HepG2 (cell line): ENCODE data around the gene EMILIN1. TPM values are rescaled to one million over a fixed set of nuclear protein-coding genes. Genes with fewer than 3 reads are reported as not detected.

Experiments used
- CREBL2 ChIP-seq: sonication (generic); formaldehyde crosslinking; IDR thresholded peaks from 2 replicates; pipeline ENCODE4 v1.8.1; 2023; ENCODE audit warnings: missing genetic modification reagents, mild to moderate bottlenecking, borderline replicate concordance
- HMGXB3 ChIP-seq: sonication (generic); formaldehyde crosslinking; IDR thresholded peaks from 2 replicates; pipeline ENCODE4 v1.4.0; 2020; ENCODE audit warnings: missing genetic modification reagents, borderline replicate concordance
- MAFK ChIP-seq, 2 experiments: IDR thresholded peaks in 1 of 2; conservative IDR thresholded peaks in 1 of 2; 2 replicates each; pipeline ENCODE4 v1.6.1; 2011; ENCODE audit warnings: improper control_type of control experiment in 2 of 2, low read length in 2 of 2
- MYNN ChIP-seq: sonication (generic); formaldehyde crosslinking; IDR thresholded peaks from 2 replicates; pipeline ENCODE4 v1.4.0; 2020; ENCODE audit warnings: mild to moderate bottlenecking, low read depth, missing genetic modification reagents
- NCOA1 ChIP-seq: sonication (generic); formaldehyde crosslinking; IDR thresholded peaks from 2 replicates; pipeline ENCODE4 v1.9.0; 2021; ENCODE audit warnings: missing genetic modification reagents
- XBP1 ChIP-seq: sonication (generic); formaldehyde crosslinking; IDR thresholded peaks from 2 replicates; pipeline ENCODE4 v1.5.0; 2020; ENCODE audit warnings: missing genetic modification reagents
- ZBTB25 ChIP-seq: IDR thresholded peaks from 2 replicates; pipeline ENCODE4 v1.6.1; 2018; ENCODE audit warnings: missing genetic modification reagents
- ZNF205 ChIP-seq: IDR thresholded peaks from 2 replicates; pipeline ENCODE4 v1.6.1; 2018; ENCODE audit warnings: missing biosample characterization, missing genetic modification reagents
- ZNF251 ChIP-seq: sonication (generic); formaldehyde crosslinking; IDR thresholded peaks from 2 replicates; pipeline ENCODE4 v1.9.0; 2021; ENCODE audit warnings: mild to moderate bottlenecking, missing genetic modification reagents
- ZSCAN21 ChIP-seq: sonication (generic); formaldehyde crosslinking; IDR thresholded peaks from 2 replicates; pipeline ENCODE4 v1.8.0; 2022; ENCODE audit warnings: mild to moderate bottlenecking, missing genetic modification reagents, moderate library complexity, borderline replicate concordance
- polyA plus RNA-seq, 8 experiments: library from polyadenylated mRNA; depleted of rRNA in 3 of 8; stranded (reverse) in 7 of 8; unstranded in 1 of 8; fragments of >200 nt; fragmentation: Illumina TruSeq in 4 of 8; extraction: Trizol in 4 of 8; gene quantifications; 2 replicates each; pipeline versions ENCODE4 v1.2.1 to v1.2.3, GENCODE V29; 2011 to 2016; ENCODE audit warnings: low read depth in 4 of 8, missing spikeins in 1 of 8, mixed read lengths in 1 of 8; ENCODE audit not compliant: insufficient read depth in 1 of 8
- total RNA-seq, 5 experiments: library from RNA; depleted of rRNA; stranded (reverse); fragments of >200 nt; fragmentation: Illumina TruSeq; extraction: Trizol; gene quantifications; 2 replicates each; pipeline ENCODE4 v1.2.3, GENCODE V29; 2016; ENCODE audit warnings: low read depth in 1 of 5
- TF ChIP-seq, protein P1 (sequence below): sonication (generic); formaldehyde crosslinking; IDR thresholded peaks from 2 replicates; pipeline ENCODE4 v1.4.0; 2020; ENCODE audit warnings: mild to moderate bottlenecking, missing genetic modification reagents
- TF ChIP-seq, protein P2 (sequence below): sonication (generic); formaldehyde crosslinking; IDR thresholded peaks from 2 replicates; pipeline ENCODE4 v1.4.0; 2020; ENCODE audit warnings: missing genetic modification reagents, borderline replicate concordance
- TF ChIP-seq, protein P3 (sequence below): sonication (generic); formaldehyde crosslinking; IDR thresholded peaks from 2 replicates; pipeline ENCODE4 v1.5.1; 2020; ENCODE audit warnings: mild to moderate bottlenecking, missing genetic modification reagents, borderline replicate concordance

The EMILIN1 gene
- total and polyA plus RNA-seq, 2 of the 13 experiments (the other 11 are each of a cell fraction or from before 2014, with no cell fraction given): 8.1 to 9.7 TPM

GRCh38 chr2:27086090-27086723 is 7.8 kb downstream of the EMILIN1 start (continued):
- TF ChIP-seq HMGXB3 (CRISPR knock-in tag) (peak; percentile 77; the same call in 1 of the 2 replicates), MAFK (conservative IDR thresholded peaks at IDR 0.05 in 1 of 2, IDR thresholded peaks at IDR 0.05 in 1 of 2; ENCODE audit: low read length in 2 of 2) (no peak), ZSCAN21 (CRISPR knock-in tag) (peak; percentile 79), NCOA1 (CRISPR knock-in tag) (no peak), ZNF205 (CRISPR knock-in tag) (peak; percentile 79; the same call in 1 of the 2 replicates), ZBTB25 (peak; percentile 85; the same call in 1 of the 2 replicates), ZNF251 (0 out of 2 replicates have a peak, but pooled peaks have one; percentile 38), CREBL2 (CRISPR knock-in tag) (no peak; the same call in 1 of the 2 replicates), XBP1 (no peak), MYNN (CRISPR knock-in tag) (peak; percentile 78; the same call in 1 of the 2 replicates)
- TF ChIP-seq, protein P1, sequence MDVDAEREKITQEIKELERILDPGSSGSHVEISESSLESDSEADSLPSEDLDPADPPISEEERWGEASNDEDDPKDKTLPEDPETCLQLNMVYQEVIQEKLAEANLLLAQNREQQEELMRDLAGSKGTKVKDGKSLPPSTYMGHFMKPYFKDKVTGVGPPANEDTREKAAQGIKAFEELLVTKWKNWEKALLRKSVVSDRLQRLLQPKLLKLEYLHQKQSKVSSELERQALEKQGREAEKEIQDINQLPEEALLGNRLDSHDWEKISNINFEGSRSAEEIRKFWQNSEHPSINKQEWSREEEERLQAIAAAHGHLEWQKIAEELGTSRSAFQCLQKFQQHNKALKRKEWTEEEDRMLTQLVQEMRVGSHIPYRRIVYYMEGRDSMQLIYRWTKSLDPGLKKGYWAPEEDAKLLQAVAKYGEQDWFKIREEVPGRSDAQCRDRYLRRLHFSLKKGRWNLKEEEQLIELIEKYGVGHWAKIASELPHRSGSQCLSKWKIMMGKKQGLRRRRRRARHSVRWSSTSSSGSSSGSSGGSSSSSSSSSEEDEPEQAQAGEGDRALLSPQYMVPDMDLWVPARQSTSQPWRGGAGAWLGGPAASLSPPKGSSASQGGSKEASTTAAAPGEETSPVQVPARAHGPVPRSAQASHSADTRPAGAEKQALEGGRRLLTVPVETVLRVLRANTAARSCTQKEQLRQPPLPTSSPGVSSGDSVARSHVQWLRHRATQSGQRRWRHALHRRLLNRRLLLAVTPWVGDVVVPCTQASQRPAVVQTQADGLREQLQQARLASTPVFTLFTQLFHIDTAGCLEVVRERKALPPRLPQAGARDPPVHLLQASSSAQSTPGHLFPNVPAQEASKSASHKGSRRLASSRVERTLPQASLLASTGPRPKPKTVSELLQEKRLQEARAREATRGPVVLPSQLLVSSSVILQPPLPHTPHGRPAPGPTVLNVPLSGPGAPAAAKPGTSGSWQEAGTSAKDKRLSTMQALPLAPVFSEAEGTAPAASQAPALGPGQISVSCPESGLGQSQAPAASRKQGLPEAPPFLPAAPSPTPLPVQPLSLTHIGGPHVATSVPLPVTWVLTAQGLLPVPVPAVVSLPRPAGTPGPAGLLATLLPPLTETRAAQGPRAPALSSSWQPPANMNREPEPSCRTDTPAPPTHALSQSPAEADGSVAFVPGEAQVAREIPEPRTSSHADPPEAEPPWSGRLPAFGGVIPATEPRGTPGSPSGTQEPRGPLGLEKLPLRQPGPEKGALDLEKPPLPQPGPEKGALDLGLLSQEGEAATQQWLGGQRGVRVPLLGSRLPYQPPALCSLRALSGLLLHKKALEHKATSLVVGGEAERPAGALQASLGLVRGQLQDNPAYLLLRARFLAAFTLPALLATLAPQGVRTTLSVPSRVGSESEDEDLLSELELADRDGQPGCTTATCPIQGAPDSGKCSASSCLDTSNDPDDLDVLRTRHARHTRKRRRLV (CRISPR knock-in tag): 0 out of 2 replicates have a peak, but pooled peaks have one; percentile 15
- TF ChIP-seq, protein P2, sequence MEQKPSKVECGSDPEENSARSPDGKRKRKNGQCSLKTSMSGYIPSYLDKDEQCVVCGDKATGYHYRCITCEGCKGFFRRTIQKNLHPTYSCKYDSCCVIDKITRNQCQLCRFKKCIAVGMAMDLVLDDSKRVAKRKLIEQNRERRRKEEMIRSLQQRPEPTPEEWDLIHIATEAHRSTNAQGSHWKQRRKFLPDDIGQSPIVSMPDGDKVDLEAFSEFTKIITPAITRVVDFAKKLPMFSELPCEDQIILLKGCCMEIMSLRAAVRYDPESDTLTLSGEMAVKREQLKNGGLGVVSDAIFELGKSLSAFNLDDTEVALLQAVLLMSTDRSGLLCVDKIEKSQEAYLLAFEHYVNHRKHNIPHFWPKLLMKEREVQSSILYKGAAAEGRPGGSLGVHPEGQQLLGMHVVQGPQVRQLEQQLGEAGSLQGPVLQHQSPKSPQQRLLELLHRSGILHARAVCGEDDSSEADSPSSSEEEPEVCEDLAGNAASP (CRISPR knock-in tag): peak; percentile 65; the same call in 1 of the 2 replicates
- TF ChIP-seq, protein P3, sequence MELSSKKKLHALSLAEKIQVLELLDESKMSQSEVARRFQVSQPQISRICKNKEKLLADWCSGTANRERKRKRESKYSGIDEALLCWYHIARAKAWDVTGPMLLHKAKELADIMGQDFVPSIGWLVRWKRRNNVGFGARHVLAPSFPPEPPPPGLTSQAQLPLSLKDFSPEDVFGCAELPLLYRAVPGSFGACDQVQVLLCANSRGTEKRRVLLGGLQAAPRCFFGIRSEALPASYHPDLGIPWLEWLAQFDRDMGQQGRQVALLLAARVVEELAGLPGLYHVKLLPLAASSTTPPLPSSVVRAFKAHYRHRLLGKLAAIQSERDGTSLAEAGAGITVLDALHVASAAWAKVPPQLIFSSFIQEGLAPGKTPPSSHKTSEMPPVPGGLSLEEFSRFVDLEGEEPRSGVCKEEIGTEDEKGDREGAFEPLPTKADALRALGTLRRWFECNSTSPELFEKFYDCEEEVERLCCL: 0 out of 2 replicates have a peak, but pooled peaks have one; percentile 28
